Stimulated activated naive CD8-positive, alpha-beta T cell treated with anti-CD3 and anti-CD28 coated beads, Interleukin-15, Interleukin-2, amounts not matched to agents 100 U/mL and 50 U/mL, for 24 hours (primary cell): ENCODE results near the gene CRKL.

Experiments used
- ATAC-seq: fragments of 150-1000 bp; cut with Tn5 transposase; one replicate; pipeline ENCODE4 v1.10.0; 2021
- DNase-seq: peaks from one replicate; pipeline ENCODE4 v3.0.0; 2021

CRKL gene

DNA sequence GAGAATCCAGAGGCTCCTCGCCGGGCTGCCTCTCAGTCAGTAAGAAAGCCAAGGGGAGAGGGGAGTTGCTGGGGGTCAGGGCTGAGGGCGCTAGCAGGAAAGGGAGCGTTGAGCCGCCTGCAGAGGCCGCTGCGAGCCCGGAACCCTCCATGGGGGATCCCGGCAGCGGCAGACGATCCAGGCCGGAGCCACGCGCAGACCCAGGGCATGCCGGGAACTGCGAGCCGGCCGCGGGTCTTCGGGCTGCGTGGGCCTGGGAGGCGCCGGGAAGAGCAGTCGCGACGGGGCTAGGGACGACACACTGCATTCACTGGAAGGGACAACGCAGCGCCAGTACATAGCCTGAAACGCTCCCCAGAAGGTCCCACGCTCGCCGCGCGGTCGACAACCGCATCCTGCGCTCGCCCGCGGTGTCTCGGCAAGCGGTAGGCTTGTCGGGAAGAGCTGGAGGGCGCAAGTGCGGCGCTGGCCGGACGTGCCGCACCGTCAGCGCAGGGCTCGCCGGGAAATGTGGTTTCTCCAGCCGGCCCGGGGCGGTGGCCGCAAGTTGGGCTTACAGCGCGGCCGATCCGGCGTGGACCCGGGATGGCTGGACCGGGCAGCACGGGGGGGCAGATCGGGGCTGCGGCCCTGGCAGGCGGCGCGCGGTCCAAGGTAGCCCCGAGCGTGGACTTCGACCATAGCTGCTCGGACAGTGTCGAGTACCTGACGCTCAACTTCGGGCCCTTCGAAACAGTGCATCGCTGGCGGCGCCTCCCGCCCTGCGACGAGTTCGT is 64.8 kb downstream of the CRKL start, which contains the start of gene LZTR1:
TSS of gene LZTR1 (plus strand) at position 511 of the 776 bp plus-strand sequence. CDS start at position 586, 75 bp downstream.
- ATAC-seq (peak; percentile 78), DNase-seq (peak; percentile 80)

DNA sequence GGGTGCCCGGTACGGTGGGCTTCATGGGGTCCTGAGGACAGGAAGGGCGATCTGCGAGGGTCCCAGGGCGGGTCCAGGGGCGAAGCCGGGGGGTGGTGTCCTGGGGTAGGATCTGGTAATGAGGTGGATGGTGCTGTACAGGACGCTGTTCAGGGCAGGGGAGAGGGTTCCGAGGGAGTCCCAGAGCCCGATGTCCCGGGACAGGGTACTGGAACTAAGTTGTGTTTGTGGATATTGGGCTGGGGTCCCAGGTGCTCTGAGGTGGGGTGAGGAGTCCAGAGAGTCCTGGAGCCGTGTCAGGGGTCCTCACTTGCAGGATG is 65.3 kb downstream of the CRKL start:
- DNase-seq (no peak), ATAC-seq (no peak)

DNA sequence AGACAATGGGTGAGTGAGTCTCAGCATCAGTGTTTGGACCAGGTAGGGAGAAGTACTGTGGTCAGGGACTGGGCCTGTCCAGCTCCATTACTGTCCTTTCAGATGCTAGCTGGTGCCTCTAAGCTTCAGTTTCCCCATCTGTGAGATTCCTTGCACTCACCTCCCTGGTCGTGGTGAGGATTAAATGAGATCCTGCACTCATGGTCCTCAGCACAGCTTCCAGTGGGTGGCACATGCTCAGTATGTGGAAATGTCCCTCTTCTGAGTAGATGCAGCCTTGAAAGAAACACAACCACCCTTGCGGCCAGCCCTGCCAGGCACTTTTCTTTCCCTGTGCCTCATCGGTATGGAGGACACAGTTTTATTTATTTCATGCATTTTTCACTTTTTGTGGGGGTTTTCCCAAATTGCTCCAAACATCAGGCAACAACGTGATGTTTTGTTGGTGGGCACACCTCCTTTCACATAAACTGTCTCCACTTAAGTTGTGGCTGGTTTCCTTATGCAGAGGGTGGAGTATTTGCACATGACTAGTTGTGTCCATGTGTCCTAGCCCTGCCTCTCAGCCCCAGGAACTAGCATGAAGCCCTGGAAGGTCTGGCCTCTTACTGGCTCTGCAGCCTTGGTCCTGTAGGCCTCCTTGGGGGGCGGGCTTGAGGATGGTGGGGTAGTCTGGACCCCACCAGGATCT is 66.0 kb downstream of the CRKL start:
- DNase-seq (no peak), ATAC-seq (no peak)

DNA sequence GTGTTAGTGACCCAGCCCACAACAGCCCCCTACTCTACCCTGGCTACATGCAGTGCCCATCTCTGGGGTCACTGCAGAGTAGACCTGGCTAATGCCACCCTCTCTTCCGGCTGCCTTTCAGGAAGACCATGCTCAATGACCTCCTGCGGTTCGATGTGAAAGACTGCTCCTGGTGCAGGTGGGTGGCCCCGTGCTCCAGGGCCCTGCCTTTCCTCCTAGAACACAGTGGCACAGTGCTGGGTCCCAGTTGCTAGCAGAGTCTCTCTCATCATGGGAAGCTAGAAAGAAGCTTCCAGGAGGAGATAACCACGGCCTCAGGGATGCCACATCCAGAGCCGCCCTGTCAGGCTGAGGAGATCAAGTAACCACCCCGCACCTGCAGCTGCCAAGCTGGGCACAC is 68.5 kb downstream of the CRKL start:
- no peak for ATAC-seq
- no peak for DNase-seq

DNA sequence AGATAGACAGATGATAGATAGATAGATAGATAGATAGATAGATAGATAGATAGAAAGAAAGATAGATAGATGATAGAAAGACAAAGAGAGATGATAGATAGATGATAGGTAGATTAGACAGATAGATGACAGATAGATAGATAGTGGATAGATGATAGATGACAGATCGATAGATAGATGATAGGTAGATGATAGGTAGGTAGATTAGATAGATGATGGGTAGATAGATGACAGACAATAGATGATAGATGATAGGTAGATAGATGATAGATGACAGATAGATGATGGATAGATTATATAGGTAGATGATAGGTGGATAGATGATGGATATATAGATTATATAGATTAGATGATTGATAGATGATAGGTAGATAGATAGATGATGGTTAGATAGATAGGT is 69.2 kb downstream of the CRKL start:
- DNase-seq (no peak), ATAC-seq (no peak)

DNA sequence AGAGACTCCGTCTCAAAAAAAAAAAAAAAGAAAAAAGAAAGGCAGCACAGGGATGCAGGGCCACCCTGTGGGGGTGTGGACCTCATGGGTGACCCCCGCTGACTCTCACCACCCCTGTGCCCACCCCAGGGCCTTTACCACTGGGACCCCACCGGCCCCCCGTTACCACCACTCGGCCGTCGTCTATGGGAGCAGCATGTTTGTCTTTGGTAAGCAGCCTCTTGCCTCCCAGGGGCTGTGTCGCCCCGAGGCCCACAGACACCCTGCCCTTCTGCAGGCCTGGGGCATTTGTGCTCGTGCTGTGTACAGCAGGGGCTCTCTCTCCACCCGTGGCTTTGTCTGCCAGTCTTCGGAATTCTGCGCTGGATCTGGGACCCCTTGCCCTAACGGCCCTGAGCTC is 70.2 kb downstream of the CRKL start:
- ATAC-seq (no peak), DNase-seq (no peak)

DNA sequence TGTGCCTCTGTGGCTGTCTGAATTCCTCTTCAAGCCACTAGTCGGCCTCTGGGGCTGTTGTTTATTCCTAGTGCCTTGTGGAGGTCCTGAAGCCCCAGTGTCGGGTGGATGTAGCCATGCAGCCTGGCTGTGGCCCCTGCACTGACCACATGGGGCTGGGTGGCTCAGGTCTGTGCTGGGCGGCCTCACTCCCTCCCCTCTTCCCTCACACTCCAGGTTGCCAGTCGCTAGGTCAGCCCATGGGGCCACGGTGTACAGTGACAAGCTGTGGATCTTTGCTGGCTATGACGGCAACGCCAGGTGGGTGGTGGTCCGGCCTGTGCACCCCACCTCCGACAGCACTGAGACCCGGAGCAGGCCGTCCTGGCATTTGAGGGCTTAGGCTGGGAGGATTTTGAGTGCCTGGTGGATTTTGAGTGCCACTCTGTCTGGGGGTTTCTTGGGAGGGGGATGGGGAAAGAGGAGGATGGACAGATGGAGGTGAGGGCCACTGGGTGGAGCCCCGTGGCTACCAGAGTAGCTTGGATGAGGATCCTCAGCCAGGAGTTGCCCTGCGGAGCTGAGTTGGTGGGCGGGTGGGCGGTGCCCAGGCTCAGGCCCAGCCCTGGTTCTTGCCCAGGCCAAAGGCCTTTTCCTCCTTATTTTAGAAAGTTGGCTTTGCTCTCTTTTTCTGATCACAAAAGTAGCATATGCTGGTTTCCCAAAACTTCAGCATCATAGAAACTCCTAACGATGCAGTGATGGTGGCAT is 71.5 kb downstream of the CRKL start:
- DNase-seq: no peak
- no peak for ATAC-seq

DNA sequence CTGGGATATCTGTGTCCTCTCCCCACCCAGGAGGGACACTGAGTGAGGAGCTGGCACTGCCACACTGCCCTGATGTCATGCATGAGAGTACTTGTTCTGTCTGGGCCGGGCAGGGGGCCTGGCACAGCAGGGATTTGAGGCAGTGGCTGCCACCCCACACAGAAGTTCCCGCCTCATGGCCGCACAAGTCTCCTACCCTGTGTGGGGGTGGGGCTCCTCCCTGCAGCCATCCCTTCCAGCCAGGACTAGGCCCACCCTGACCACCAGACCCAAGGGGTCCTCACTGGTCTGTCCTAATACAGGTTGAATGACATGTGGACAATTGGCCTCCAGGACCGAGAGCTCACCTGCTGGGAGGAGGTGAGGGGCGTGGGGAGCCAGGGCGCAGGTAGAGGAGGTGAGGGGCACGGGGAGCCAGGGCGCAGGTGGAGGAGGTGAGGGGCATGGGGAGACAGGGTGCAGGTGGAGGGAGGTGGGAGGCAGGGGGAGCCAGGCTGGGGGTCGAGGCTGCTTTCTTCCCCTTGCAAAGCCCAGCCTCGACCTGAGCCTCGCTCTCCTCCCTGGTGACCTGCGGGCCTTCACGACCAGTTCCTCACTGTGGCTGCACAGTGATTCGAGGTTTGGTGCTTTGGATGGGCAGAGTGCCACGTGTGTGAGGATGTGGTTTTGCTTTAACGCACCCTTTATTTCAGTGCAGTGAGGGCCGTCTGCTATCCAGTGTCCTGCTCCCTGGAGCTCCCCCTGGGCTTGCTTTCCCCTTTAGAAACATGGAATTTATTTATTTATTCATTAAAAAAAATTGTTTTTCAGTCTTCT is 72.3 kb downstream of the CRKL start:
- DNase-seq (no peak), ATAC-seq (no peak)

DNA sequence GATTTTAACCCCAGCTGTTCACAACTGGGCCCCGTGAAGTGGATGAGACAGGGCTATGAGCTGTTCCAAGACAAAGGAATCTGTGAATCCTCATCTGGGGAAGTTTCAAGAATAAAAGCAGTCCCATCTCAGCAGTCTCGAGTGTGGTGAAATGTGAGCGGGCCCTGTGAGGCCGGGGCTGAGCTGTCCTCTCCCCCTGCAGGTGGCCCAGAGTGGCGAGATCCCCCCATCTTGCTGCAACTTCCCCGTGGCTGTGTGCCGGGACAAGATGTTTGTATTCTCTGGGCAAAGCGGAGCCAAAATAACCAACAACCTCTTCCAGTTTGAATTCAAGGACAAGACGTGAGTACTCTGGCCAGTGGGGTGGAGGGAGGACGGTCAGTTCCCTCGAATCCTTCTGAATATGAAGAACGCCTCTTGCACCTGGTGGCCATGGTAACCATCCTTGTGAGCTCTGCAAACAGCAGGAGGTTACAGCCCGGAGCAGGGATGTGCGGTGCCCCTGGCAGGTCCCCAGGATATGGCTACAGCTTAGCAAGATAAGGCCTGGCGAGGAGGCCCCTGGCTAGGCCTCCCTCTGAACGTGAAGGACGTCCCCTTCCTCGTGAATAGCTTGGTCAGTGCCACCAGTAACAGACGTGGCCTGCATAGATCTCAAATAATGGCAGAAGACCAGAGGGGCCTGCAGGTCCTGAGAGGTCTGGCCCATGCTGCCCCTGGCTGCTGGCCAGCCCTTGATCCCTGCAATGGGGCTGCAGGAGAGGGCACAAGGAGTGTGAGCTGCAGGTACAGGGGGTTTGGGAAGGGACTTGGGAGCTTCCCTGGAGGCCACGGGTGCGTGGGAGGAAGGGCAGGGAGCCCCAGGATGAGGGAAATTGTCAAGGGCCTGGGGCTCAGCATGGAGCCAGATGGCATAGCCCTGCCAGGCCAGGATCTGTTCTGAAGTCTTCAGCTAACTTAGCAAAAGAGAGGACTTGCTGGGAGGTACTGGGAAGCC is 73.3 kb downstream of the CRKL start:
- no peak for DNase-seq
- no peak for ATAC-seq

DNA sequence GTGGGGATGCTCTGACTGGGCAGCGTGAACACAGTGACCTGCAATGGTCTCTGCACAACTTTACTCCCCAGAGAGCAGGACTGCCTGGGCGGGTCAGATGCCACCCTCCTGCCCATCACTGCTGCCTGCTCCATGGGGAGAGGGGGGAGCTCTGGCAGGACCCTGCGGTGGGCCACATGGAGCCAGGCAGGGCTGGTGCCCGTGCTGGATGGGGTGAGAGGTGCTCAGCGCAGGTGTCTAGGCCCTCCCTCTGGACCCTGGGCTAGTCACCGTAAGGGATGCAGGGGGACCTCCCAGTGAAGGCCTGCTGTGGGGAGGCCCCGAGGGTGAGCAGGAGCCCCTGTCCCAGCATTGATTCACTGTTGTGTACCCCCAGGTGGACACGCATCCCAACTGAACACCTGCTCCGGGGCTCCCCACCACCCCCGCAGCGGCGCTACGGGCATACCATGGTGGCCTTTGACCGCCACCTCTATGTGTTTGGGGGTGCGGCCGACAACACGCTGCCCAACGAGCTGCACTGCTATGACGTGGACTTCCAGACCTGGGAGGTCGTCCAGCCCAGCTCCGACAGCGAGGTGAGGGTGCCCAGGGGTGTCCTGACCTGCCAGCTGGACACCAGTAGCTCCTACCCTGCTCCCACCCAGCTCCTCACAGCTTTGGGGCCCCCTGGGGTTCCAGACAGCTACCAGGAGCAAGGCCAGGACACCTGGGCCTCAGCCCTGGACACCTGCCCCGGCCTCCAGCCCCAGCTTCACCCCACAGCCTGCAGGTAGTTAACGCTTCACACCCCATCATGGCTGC is 74.2 kb downstream of the CRKL start:
- no peak for ATAC-seq
- DNase-seq: no peak

DNA sequence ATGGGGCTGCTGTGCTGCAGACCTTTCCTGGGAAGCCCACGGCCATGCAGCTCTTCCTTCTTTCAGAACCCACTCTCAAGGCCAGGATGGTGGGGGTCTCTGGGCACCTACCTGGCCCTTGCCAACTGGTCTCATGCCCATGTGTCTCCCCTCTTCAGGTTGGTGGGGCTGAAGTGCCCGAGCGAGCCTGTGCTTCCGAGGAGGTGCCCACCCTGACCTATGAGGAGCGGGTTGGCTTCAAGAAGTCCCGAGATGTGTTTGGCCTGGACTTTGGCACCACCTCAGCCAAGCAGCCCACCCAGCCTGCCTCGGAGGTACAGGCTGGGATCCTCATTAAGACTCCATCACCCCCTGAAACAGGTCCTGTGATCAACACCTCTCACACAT is 74.8 kb downstream of the CRKL start:
- ATAC-seq (no peak), DNase-seq (no peak)

DNA sequence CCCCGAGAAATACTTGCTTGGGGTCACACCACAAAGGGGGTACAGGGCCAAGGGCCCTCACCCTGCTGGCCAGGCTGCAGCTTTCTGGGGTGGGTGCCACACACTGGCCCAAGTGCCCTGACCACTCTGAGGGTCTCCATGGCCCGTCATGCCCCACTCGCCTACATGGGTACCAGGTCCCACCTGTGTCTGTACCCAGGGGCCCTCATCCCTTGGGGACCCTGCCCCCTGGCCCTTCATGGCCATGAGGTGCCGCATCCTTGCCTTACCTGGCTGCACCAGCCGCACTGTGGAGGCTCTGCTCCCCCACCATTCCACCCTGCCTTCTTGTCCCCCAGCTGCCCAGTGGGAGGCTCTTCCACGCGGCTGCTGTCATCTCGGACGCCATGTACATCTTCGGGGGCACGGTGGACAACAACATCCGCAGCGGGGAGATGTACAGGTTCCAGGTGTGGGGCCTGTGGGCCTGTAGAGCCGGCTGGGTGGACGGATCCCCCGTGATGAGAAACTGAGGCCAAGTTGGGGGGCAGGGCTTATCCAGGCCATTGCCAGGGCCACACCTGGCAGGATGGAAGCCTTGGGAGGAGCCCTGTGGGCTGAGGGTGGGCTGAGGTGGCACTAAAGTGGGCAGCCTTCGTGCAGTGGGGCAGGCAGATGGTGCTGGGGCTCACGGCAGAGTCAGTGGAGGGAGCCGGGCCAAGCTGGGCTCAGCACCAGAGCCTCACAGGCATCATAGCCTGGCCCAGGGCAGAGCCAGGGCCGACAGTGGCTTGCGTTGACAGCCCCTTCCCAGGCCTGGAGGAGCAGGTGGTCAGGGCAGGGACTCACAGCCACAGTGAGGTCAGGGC is 75.5 kb downstream of the CRKL start:
- no peak for ATAC-seq
- DNase-seq: no peak

DNA sequence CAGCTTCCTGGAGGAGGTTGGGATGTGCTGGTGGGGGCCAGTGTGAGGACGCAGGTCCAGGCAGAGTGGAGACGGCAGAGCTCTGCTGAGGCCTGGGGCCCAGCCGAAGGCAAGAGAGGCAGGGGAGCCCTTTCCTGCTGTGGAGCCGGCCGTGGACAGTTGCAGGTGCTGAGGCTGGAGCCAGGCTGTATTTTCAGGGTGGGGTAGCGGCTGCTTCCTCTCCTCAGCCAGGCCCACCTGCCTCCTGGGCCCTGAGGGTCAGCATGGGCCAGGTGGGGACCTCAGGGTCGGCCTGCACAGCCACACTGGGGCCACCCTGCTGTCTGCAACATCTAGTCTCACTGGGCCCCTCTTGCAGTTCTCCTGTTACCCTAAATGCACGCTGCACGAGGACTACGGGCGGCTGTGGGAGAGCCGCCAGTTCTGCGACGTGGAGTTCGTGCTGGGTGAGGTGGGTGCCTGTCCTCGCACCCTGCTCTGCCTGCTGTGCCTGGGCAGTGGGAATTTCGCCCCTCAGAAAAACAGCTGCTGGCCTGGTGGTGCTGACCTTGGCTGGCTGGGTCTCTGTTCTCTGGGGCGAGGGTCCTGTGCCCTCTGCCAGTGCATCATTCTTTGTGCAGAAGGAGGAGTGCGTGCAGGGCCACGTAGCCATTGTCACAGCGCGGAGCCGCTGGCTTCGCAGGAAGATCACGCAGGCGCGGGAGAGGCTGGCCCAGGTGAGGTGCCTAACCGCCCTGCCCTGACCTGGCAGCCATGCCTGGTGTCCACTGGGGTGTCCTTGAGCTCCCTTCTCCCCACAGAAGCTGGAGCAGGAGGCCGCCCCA is 76.3 kb downstream of the CRKL start:
- no peak for DNase-seq
- ATAC-seq: no peak

DNA sequence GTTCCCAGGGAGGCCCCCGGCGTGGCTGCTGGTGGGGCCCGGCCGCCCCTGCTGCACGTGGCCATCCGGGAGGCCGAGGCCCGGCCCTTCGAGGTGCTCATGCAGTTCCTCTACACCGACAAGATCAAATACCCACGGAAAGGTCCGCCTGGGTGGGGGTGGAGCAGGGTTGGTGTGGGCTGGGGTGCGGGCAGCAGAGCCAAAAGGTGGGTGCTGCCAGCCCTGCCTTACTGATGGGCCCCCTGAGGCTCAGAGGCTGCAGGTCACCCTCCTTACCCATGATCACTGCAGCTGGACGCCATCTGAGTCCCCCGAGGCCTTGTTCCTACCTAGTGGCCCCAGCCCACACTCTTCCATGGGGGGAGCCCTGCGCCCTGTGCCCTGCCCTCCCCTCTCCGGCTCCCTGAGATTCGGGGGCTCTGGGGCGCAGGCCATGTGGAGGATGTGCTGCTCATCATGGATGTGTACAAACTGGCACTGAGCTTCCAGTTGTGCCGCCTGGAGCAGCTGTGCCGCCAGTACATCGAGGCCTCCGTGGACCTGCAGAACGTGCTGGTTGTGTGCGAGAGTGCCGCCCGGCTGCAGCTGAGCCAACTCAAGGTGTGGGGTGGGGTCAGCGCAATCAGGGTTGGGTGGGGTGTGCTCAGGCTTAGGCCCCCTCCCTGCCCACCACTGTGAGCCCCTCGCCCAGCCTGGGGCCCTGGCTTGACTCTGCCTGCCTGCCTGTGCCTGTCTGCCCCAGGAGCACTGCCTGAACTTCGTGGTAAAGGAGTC is 77.1 kb downstream of the CRKL start:
- DNase-seq (no peak), ATAC-seq (no peak)

DNA sequence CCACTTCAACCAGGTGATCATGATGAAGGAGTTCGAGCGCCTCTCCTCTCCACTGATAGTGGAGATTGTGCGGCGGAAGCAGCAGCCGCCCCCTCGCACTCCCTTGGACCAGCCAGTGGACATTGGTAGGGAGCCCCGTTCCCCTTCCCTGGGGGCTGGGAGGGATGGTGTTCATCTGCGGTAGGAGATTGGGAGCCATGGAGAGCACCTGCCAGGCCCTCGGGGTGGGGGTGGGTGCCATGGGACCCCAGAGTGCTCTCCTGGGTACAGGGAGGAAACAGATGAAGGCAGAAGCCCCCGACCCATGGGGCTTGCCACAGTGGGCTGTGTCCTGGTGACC is 77.7 kb downstream of the CRKL start:
- DNase-seq: no peak

DNA sequence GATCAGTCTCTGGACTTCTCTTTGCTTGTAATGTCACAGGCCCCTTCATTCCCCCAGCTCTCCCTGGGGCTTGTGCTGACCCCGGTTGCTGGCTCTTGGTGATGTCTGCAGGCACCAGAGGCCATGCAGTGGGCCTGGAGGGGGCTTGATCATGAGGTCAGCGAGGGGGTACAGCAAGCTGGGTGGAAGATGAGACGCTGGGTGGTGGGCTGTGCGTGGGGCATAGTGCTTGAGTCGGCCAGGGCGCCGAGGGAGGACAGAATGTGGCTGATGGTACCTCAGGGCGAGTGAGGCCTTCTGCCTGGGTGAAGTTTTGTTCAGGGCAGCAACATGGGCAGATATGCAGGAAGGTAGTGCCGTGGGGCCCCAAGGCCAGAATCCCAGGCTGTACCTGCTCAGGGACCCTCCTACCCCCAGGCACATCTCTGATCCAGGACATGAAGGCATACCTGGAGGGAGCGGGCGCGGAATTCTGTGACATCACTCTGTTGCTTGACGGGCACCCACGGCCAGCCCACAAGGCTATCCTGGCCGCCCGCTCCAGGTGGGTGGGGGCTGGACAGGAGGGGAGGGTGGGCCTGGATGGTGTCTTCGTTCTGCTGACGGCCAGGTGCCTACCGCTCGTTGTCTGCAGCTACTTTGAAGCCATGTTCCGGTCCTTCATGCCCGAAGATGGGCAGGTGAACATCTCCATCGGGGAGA is 78.3 kb downstream of the CRKL start:
- ATAC-seq (no peak), DNase-seq (no peak)

More for the DNA sequence above, 77.7 kb downstream of the CRKL start:
- ATAC-seq: no peak

DNA sequence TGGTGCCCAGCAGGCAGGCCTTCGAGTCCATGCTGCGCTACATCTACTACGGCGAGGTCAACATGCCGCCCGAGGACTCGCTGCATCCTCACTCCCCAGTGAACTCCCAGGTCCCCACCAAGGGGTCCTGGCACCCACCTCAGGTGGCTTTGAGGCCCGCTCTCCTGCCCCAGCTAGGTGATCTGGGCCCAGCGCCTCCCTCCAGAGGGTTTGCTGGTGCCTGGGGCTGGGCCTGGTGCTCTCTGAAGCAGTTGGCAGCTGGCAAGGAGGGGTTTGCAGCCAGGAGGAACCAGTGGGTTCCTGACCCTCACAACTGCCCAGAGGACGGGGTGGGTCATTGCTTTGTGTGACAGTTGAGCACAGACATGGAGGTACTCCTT is 78.8 kb downstream of the CRKL start:
- no peak for ATAC-seq
- no peak for DNase-seq
